GM23248 (cell line): Measurements from ENCODE around the gene GALK2.

Source experiments
- EZH2 ChIP-seq: fragments of 200-600 bp; sonication (generic); IDR thresholded peaks from 2 replicates; pipeline ENCODE4 v1.6.1; 2018; ENCODE audit warnings: antibody characterized with exemption, mild to moderate bottlenecking; ENCODE audit not compliant: insufficient read depth, poor library complexity, severe bottlenecking
- EZH2phosphoT487 ChIP-seq: fragments of 200-600 bp; sonication (generic); IDR thresholded peaks from 2 replicates; pipeline ENCODE4 v1.6.1; 2018; ENCODE audit warnings: antibody characterized with exemption, moderate library complexity, mild to moderate bottlenecking, low read depth; ENCODE audit not compliant: insufficient read depth

DNA sequence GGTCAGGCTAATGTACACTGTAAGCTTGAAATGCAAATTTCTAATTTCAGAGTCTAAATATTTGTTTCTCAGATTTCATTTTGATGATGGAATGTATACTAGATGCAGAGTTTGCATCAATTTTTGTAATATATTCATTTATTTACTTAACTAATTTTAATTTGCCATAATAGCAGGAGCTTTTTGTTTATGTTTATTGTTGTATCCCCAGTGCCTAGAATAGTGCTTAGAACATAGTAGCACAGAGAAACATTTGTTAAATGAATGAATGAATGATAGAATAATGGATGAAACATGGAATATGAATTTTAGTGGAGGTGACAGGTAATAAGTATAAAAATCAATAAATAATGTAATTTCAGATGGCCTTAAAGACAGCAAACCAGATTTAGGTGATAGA lies 5.2 kb upstream of the GALK2 start:
- no peak for TF ChIP-seq EZH2phosphoT487
- TF ChIP-seq EZH2 = no peak
